CD1c-positive myeloid dendritic cell (primary cell): ENCODE data around the gene MED10.

Experiments used
- DNase-seq: peaks from one replicate; pipeline ENCODE4 v3.0.0-alpha.2; 2016; ENCODE audit errors: extremely low spot score

The MED10 gene

GRCh38 chr5:6350277-6351090, 27.9 kb downstream of the MED10 start:
- DNase-seq, result no peak

DNA sequence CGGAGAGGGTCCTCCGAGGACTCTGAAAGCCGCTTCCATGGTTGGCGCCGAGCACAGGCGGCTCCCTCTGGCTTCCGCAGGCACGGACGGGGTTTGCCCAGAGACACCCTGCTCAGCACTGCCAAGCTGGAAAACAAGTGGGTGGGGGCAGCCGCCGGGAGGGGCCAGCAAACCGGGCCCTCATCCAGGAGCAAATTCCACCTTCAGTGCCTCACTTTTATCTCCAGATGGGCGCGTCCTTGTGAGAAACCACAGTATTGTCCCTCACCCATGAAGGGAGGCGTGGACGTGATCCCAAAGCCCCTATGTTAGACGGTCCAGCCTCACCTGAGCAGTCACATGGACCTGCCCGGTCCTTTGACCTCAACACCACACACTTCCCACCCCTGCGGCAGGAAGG, 29.0 kb downstream of the MED10 start:
- no peak for DNase-seq

GRCh38 chr5:6348476-6349000, 29.8 kb downstream of the MED10 start:
- DNase-seq, result no peak

- DNase-seq, result no peak
Measured at GRCh38 chr5:6347673-6348072, 30.7 kb downstream of the MED10 start.

GRCh38 chr5:6347165-6347564, 31.2 kb downstream of the MED10 start:
- no peak for DNase-seq

- no peak for DNase-seq
Measured at GRCh38 chr5:6344593-6344989, 33.8 kb downstream of the MED10 start.

- DNase-seq, result no peak
Measured at GRCh38 chr5:6343951-6344592, 34.3 kb downstream of the MED10 start.

GRCh38 chr5:6342689-6343315, 35.5 kb downstream of the MED10 start:
- no peak for DNase-seq

GRCh38 chr5:6340100-6340499, 38.2 kb downstream of the MED10 start:
- DNase-seq, result no peak

- no peak for DNase-seq
Measured at GRCh38 chr5:6338871-6339270, 39.5 kb downstream of the MED10 start.

GRCh38 chr5:6338135-6338534, 40.2 kb downstream of the MED10 start:
- DNase-seq, result no peak

DNA sequence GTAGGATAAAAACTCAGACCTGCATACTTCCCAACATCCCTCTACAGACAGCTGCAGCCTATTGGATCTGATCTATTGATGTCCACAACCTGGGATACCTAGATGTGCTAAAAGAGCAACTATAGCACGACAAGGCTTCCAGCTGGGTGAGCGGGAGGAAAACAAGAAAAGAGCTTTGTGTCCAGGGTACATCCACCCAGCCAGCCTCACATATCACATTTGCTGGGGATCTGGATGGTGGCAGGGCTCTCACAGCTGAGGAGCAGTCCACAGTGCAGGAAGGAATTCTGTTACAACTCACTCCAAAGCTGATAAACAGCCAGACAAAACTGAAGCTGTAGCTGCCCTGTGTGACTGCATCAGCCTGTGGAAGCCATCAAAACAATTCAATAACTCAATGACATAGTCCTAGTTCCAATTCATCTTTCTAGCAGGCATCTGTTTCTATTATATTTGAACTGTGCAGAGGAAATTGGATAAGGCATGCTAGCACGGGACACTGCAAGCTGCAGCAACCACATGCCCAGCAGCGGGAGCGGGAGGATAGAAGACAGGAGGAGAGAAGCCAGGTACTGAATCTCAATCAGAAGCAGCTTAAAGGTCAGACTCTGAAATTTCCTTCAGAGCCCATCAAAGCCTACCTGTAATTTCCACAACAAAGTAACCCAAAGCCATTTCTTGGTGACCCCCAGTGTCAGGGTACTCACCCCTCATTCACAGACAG, 45.0 kb downstream of the MED10 start:
- DNase-seq, result no peak

DNA sequence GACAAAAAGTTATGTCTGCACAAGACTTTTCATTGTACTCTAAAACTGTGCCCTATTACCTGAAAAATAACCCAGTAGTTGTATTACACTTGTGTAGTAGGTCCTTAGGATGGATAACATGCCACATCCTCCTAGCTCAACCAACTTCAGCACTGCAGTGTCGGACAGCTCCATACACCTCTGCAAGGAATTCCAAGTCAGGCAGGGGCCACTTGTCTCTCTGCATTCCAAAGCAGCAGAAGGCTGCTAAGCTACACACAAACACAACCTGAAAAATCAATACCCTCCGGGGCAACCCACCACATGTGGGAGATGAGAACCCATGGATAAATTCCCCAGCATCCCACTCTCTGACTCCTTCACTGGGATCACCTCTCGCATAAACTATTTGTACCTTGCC, 50.2 kb downstream of the MED10 start:
- no peak for DNase-seq

GRCh38 chr5:6326776-6327175, 51.6 kb downstream of the MED10 start:
- DNase-seq, result no peak

- no peak for DNase-seq
Measured at GRCh38 chr5:6322163-6322713, 56.1 kb downstream of the MED10 start.
